NCI-H82 (cell line): ENCODE results near the gene ENPP1.

Source experiments
- DNase-seq: peaks from one replicate; lab custom pipeline; 2025; lab: John Stamatoyannopoulos, UW

The ENPP1 gene

DNA sequence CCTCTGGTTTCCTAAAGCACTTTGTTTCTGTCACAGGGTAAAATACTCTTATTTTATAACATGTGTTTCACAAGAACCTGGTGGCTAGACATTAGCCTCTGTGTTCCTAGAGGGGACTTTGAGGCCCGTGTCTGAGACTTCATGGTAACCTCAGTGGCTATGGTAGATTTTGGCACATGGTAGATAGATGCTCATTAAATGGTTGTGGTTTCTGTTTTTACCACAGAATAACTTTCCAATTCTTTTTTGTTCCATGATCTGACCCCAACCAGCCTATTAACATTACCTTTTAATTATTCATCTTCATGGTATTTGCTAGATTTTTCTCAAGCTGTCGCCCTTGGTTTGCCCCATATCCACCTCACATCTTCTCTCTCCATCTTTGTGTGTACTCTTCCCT, 109.0 kb downstream of the ENPP1 start:
- DNase-seq = no peak

- no peak for DNase-seq
Measured at GRCh38 chr6:131917318-131917717, 109.5 kb downstream of the ENPP1 start.

DNA sequence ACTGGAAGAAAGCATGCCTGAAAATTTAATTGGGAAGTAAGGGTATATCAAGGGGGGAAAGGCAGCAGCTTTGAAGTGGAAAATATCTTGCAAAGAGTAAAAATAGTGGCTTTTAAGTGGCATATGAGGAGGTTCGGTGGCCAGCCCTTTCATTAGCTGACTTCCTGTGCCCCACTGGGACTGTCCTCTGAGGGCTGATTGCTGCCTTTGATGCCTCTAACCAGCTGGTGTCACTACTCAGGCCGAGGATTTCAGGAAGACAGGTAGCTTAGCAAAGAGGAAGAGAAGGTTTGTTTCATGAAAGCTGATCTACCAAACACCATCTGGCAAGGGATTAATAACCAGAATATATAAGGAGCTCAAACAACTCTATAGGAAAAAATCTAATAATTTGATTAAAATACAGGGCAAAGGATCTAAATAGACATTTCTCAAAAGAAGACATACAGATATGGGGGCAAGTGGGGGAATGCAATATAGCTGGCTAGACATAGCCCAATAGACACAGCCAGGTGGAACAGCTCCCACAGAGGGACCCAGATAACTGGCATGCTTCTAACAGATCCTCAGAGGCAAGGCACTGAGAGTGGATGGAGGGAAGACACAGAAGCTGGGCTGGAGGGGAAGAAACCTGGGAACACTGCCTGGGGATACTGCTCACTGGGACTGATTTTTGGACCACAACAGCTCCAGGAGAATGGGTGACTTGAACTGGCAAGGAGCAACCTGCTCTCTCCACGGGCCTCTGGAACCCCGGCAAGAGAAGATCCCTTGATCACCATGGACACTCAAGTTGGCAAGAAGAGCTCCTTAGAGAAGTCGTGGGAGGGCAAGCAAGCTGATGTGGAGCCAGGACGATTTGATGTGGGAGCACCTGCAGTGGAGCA, 110.2 kb downstream of the ENPP1 start:
- peak; percentile 33 for DNase-seq

DNA sequence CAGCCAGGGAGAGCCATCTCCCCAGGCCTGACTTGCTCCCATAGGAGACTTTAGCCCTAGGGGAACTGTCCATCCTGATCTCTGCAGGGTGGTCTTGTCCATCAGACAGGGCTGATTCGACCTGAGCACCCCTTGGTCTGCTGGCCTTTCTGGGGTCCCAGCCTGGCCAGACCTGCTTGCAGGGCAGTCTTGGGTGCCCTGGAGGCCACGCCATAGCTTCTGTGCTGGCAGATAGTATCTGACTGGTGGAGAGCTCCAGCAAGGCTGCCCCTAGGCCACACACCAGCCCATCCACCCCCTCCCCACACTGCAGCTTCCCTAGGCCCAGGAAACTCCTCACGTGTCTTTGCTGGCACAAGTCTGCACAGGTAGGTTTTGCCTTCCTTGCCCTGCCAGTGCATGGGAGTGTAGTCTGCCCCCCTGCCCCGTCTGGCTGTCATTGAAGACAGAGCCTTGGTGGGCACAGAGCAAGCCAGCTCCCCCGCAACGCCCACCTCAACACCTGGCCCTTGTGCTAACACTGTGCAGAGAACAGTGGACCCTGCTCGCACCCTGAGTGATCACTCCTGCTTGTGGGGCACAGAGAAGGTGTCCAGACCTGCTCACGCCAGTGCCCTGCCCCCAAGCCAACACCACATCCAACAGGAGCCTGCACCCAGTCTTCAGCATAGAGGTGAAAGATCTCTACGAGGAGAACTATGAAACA, 111.0 kb downstream of the ENPP1 start:
- DNase-seq = no peak

DNA sequence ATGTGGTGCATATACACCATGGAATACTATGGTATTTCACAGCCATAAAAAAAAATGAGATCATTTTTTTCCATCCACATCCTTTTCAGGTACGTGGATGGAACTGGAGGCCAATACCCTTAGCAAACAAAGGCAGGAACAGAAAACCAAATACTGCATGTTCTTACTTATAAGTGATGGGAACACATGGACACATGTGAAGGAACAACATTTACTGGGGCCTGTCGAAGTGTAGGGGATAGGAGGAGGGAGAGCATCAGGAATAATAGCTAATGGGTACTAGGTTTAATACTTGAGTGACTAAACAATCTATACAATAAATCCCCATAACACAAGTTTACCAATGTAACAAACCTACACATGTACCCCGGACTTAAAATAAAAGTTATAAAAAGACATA, 112.8 kb downstream of the ENPP1 start:
- DNase-seq = no peak

GRCh38 chr6:131923356-131923755, 115.5 kb downstream of the ENPP1 start:
- DNase-seq = peak; percentile 71

DNA sequence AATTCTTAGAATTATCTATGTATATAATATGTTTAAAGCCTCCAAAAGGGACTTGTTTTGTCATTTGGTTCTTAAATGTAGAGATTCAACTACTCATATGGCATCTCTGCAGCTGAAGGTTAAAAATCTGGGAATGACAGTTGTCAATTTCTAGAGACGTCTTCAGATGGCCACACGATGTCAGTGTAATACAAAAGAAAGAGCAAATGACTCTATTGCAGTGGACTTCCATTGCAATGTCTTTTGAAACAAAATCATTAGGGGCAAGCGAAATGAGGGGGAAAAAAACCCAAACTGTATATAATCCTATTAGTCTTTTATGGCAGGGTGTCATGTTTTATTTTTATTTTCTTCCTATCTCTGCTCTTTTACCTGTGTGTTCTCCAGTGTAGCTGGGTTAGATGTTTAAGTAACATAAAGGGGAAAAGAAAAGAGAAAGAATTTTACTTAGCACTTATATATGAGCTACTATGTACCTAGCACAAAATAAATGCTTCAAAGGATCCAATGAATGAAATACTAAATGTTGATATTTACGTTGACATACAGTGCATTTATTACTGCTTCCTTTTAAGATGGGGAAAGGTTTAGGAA, 117.2 kb downstream of the ENPP1 start:
- peak; percentile 31 for DNase-seq

- DNase-seq = no peak
Measured at GRCh38 chr6:131929264-131929663, 121.4 kb downstream of the ENPP1 start.

DNA sequence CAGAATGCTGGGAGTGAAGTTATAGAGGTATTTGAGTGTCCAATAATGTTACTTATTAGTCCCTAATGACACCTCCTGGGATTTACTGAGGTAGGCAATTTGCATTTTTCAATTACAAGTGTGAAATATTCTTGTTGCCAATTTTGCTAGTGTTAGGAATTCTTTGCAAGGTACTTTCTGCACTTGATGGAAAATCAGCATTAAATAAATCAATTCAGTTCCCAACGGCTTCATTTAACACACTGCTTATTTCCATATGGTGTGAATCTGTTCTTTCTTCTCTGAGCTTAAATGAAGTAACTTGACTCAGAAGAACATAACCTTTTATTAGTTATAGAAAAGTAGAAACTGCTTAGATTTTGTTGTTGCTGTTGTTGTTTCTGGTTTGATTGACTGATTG, 122.2 kb downstream of the ENPP1 start:
- DNase-seq = no peak

DNA sequence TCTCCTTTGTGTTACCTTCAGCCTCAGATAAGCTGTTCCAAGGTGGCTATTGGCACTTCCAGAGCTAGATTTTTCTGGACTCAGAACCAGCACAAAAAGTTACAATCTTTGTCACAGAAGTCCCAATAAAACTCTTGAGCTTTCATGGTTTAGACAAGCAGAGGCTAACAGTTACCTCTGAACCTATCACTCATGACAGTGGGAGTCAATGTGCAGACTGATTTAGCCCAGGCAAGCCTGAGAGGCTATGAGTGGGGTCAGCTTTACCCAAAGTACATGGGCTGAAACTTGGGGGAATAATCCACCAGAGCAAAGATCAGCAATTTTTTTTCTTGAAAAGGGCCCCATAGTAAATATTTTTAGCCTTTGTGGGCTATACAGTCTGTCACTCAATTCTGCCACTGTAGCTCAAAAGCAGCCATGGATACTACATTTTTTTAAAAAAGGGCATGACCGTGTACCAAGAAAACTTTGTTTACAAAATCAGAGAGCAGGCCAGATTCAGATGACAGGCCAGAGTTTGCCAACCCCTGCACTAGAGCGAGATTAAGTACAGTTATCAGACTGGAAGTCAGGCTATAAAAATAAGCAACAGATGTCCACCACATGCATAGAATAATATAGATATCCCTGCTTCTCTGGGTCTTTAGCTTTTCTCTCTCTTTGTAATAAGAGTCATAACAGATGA, 123.4 kb downstream of the ENPP1 start:
- DNase-seq = no peak

GRCh38 chr6:131936156-131936555, 128.3 kb downstream of the ENPP1 start:
- DNase-seq = no peak

- no peak for DNase-seq
Measured at GRCh38 chr6:131937226-131937625, 129.4 kb downstream of the ENPP1 start.

GRCh38 chr6:131937703-131938631, 130.1 kb downstream of the ENPP1 start:
- DNase-seq = peak; percentile 36
